Liver (tissue), 9 donors: Measurements from ENCODE around the gene CREB5. TPM values are rescaled to one million over a fixed set of nuclear protein-coding genes. Genes with fewer than 3 reads are reported as not detected.

Source experiments
- DNase-seq: peaks from one replicate; pipeline ENCODE4 v3.0.0-alpha.2; 2017; ENCODE audit warnings: low spot score
- H3K27ac ChIP-seq, 2 donors: one replicate each; pipeline ENCODE4 v1.7.0; 2013; ENCODE audit warnings: inconsistent platforms in 2 of 2, low read length in 2 of 2, control low read depth in 1 of 2, low read depth in 1 of 2, mild to moderate bottlenecking in 1 of 2
- H3K27me3 ChIP-seq, 4 donors: one replicate each; pipeline versions ENCODE4 v1.6.1 to v1.7.0; 2013; ENCODE audit warnings: low read length in 3 of 4, inconsistent platforms in 1 of 4, mild to moderate bottlenecking in 1 of 4, moderate library complexity in 1 of 4; ENCODE audit not compliant: control insufficient read depth in 4 of 4, insufficient read depth in 4 of 4
- H3K36me3 ChIP-seq, 4 donors: one replicate each; pipeline versions ENCODE4 v1.6.1 to v1.7.0; 2013; ENCODE audit warnings: low read length in 3 of 4, mild to moderate bottlenecking in 3 of 4, low read depth in 1 of 4, moderate library complexity in 1 of 4; ENCODE audit not compliant: control insufficient read depth in 4 of 4, insufficient read depth in 3 of 4
- H3K4me1 ChIP-seq, 4 donors: one replicate each; pipeline versions ENCODE4 v1.6.1 to v1.7.0; 2013; ENCODE audit warnings: low read length in 3 of 4, mild to moderate bottlenecking in 3 of 4, moderate library complexity in 1 of 4; ENCODE audit not compliant: control insufficient read depth in 4 of 4, insufficient read depth in 4 of 4
- H3K4me3 ChIP-seq, 3 donors: one replicate each; pipeline versions ENCODE4 v1.6.1 to v1.7.0; 2013; ENCODE audit warnings: low read length in 3 of 3, control low read depth in 1 of 3, low read depth in 1 of 3, mild to moderate bottlenecking in 1 of 3
- H3K9ac ChIP-seq, 2 donors: one replicate each; pipeline ENCODE4 v1.7.0; 2013; ENCODE audit warnings: low read length in 2 of 2, mild to moderate bottlenecking in 2 of 2, moderate library complexity in 2 of 2, control low read depth in 1 of 2, low read depth in 1 of 2
- H3K9me3 ChIP-seq, 4 donors: one replicate each; pipeline versions ENCODE4 v1.6.1 to v1.7.0; 2013; ENCODE audit warnings: low read length in 3 of 4; ENCODE audit not compliant: control insufficient read depth in 4 of 4
- ATF3 ChIP-seq: IDR thresholded peaks from 2 replicates; pipeline ENCODE4 v1.6.1; 2016; ENCODE audit warnings: antibody characterized with exemption
- CTCF ChIP-seq: fragments of 150-350 bp; IDR thresholded peaks from 2 replicates; pipeline ENCODE4 v1.5.1; 2017; ENCODE audit warnings: improper control_type of control experiment, low read depth, low read length; ENCODE audit not compliant: missing input control
- EGR1 ChIP-seq, 2 donors: IDR thresholded peaks; 2 replicates each; pipeline ENCODE4 v1.6.1; 2016 to 2018; ENCODE audit warnings: antibody characterized with exemption in 2 of 2, low read depth in 2 of 2
- FOXA1 ChIP-seq: IDR thresholded peaks from 2 replicates; pipeline ENCODE4 v1.6.1; 2016; ENCODE audit warnings: antibody characterized with exemption
- FOXA2 ChIP-seq: IDR thresholded peaks from 2 replicates; pipeline ENCODE4 v1.6.1; 2016; ENCODE audit warnings: antibody characterized with exemption
- GABPA ChIP-seq, 2 donors: IDR thresholded peaks in 1 of 2; conservative IDR thresholded peaks in 1 of 2; 2 replicates each; pipeline ENCODE4 v1.6.1; 2016; ENCODE audit warnings: antibody characterized with exemption in 2 of 2, mild to moderate bottlenecking in 1 of 2, moderate library complexity in 1 of 2
- HNF4A ChIP-seq, 2 donors: conservative IDR thresholded peaks; 2 replicates each; pipeline ENCODE4 v1.6.1; 2016; ENCODE audit warnings: antibody characterized with exemption in 2 of 2, mild to moderate bottlenecking in 2 of 2
- HNF4G ChIP-seq: IDR thresholded peaks from 2 replicates; pipeline ENCODE4 v1.6.1; 2016; ENCODE audit warnings: antibody characterized with exemption
- JUND ChIP-seq, 2 donors: IDR thresholded peaks; 2 replicates each; pipeline ENCODE4 v1.6.1; 2016; ENCODE audit warnings: antibody characterized with exemption in 2 of 2
- NR2F2 ChIP-seq: IDR thresholded peaks from 2 replicates; pipeline ENCODE4 v1.6.1; 2016; ENCODE audit warnings: antibody characterized with exemption
- RAD21 ChIP-seq, 2 donors: IDR thresholded peaks; 2 replicates each; pipeline ENCODE4 v1.6.1; 2016; ENCODE audit warnings: antibody characterized with exemption in 2 of 2, mild to moderate bottlenecking in 2 of 2
- REST ChIP-seq: IDR thresholded peaks from 2 replicates; pipeline ENCODE4 v1.6.1; 2016; ENCODE audit warnings: antibody characterized with exemption, mild to moderate bottlenecking
- RXRA ChIP-seq, 2 donors: IDR thresholded peaks; 2 replicates each; pipeline ENCODE4 v1.6.1; 2017 to 2018; ENCODE audit warnings: antibody characterized with exemption in 2 of 2, mild to moderate bottlenecking in 1 of 2
- SP1 ChIP-seq: IDR thresholded peaks from 2 replicates; pipeline ENCODE4 v1.6.1; 2018; ENCODE audit warnings: antibody characterized with exemption, mild to moderate bottlenecking
- TAF1 ChIP-seq: conservative IDR thresholded peaks from 2 replicates; pipeline ENCODE4 v1.6.1; 2016; ENCODE audit warnings: antibody characterized with exemption, mild to moderate bottlenecking
- YY1 ChIP-seq: IDR thresholded peaks from 2 replicates; pipeline ENCODE4 v1.6.1; 2016; ENCODE audit warnings: antibody characterized with exemption, mild to moderate bottlenecking
- WGBS: extraction: QIAGEN DNeasy Blood & Tissue Kit; methylation state at CpG from one replicate; pipeline ENCODE4 v1.1.7; 2013; 5-methylcytosine and 5-hydroxymethylcytosine counted together
- polyA plus RNA-seq, 2 donors: library from polyadenylated mRNA; stranded (reverse) in 1 of 2; unstranded in 1 of 2; fragments of 200-250 nt in 1 of 2; fragments of >200 nt in 1 of 2; fragmentation: Nextera tagmentation in 1 of 2; extraction: Ambion mirVana in 1 of 2; gene quantifications; one replicate each; pipeline versions ENCODE4 v1.2.1 to v1.2.3, GENCODE V29; 2013 to 2015
- total RNA-seq, 2 donors: library from RNA; depleted of rRNA; stranded (reverse); fragments of >200 nt; gene quantifications; one replicate each; pipeline ENCODE4 v1.2.3, GENCODE V29; 2014
- TF ChIP-seq, protein P1 (sequence below): IDR thresholded peaks from 2 replicates; pipeline ENCODE4 v1.6.1; 2016; ENCODE audit warnings: antibody characterized with exemption
- TF ChIP-seq, protein P2 (sequence below): IDR thresholded peaks from 2 replicates; pipeline ENCODE4 v1.6.1; 2016; ENCODE audit warnings: antibody characterized with exemption
- donor health status: healthy.
- donor health status: healthy.
- donor health status: healthy.
- donor health status: healthy.
- donor health status: healthy.

CREB5 gene
- total and polyA plus RNA-seq, 4 donors = 0.25 to 0.92 (median 0.67) TPM

DNA sequence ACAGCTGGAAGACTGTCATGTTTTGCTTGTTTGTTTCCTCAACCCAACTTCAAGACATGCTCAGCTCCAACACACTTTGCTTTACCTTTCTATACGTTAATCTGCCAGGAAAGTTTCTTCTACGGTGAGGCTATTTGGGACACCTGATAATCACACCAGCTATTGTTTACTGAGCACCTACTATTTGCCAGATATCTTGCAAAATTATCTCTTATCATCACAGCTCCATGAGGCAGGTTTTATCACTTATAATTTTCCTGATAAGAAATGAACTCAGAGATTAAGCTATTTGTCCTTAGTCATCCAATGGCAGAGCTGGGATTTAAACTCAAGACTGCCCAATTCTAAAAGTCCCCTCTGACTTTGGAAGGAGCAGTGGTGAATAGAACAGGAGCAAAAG, 117.4 kb downstream of the CREB5 start:
- Histone ChIP-seq H3K27me3 (no peaks in the 10 kb centered on the region), H3K27ac (no peak overlapping the region), H3K4me1 (no peaks in the 10 kb centered on the region), H3K9me3 (no peaks in the 10 kb centered on the region), H3K9ac (no peak overlapping the region), H3K4me3 (no peak overlapping the region), H3K36me3 (no peaks in the 10 kb centered on the region)
- no peak for DNase-seq
- 42% methylated on average over 2 of the region's 2 CpGs for WGBS
- TF ChIP-seq RAD21 (IDR thresholded peaks at IDR 0.05) (no peak), NR2F2 (no peak), RXRA (IDR thresholded peaks at IDR 0.05) (no peak), FOXA2 (no peak), TAF1 (no peak), FOXA1 (no peak), ATF3 (no peak), EGR1 (IDR thresholded peaks at IDR 0.05; ENCODE audit: low read depth in 2 of 2) (no peak), SP1 (no peak), HNF4G (no peak), REST (no peak), YY1 (no peak), HNF4A (conservative IDR thresholded peaks at IDR 0.05) (no peak), JUND (IDR thresholded peaks at IDR 0.05) (no peak), CTCF (no peak), GABPA (IDR thresholded peaks at IDR 0.05 in 1 of 2, conservative IDR thresholded peaks at IDR 0.05 in 1 of 2) (no peak)
- TF ChIP-seq, protein P1, sequence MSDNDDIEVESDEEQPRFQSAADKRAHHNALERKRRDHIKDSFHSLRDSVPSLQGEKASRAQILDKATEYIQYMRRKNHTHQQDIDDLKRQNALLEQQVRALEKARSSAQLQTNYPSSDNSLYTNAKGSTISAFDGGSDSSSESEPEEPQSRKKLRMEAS = no peak
- TF ChIP-seq, protein P2, sequence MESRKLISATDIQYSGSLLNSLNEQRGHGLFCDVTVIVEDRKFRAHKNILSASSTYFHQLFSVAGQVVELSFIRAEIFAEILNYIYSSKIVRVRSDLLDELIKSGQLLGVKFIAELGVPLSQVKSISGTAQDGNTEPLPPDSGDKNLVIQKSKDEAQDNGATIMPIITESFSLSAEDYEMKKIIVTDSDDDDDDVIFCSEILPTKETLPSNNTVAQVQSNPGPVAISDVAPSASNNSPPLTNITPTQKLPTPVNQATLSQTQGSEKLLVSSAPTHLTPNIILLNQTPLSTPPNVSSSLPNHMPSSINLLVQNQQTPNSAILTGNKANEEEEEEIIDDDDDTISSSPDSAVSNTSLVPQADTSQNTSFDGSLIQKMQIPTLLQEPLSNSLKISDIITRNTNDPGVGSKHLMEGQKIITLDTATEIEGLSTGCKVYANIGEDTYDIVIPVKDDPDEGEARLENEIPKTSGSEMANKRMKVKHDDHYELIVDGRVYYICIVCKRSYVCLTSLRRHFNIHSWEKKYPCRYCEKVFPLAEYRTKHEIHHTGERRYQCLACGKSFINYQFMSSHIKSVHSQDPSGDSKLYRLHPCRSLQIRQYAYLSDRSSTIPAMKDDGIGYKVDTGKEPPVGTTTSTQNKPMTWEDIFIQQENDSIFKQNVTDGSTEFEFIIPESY = no peak
